CD8-positive, alpha-beta memory T cell (primary cell): ENCODE data around the gene CENPO. TPM values are rescaled to one million over a fixed set of nuclear protein-coding genes. Genes with fewer than 3 reads are reported as not detected.

Experiments
- CTCF ChIA-PET: fragments of 350-600 bp; sonication (Branson Sonifier 250); formaldehyde crosslinking; loops from one replicate; lab custom pipeline; 2021; ENCODE audit warnings: antibody characterized with exemption; lab: Charles Lee
- POLR2A ChIA-PET: fragments of 350-600 bp; sonication (Branson Sonifier 250); formaldehyde crosslinking; loops from one replicate; lab custom pipeline; 2021; ENCODE audit warnings: antibody characterized with exemption; lab: Charles Lee
- DNase-seq, 5 donors: peaks; one replicate each; pipeline versions ENCODE4 v3.0.0 to v3.0.0-alpha.2; 2020 to 2022; ENCODE audit warnings: mixed read lengths in 1 of 5
- H3K27ac ChIP-seq: one replicate; pipeline ENCODE4 v1.7.0; 2013; ENCODE audit warnings: low read depth, mild to moderate bottlenecking, low read length, moderate library complexity
- H3K27me3 ChIP-seq: 2 replicates; pipeline ENCODE4 v1.7.0; 2013; ENCODE audit warnings: low read length, mild to moderate bottlenecking; ENCODE audit not compliant: insufficient read depth, poor library complexity, severe bottlenecking
- H3K36me3 ChIP-seq: 2 replicates; pipeline ENCODE4 v1.7.0; 2013; ENCODE audit warnings: mild to moderate bottlenecking, low read length, moderate library complexity; ENCODE audit not compliant: insufficient read depth
- H3K4me1 ChIP-seq: 2 replicates; pipeline ENCODE4 v1.7.0; 2013; ENCODE audit warnings: mild to moderate bottlenecking, low read length, moderate library complexity; ENCODE audit not compliant: insufficient read depth
- H3K4me3 ChIP-seq: 2 replicates; pipeline ENCODE4 v1.7.0; 2013; ENCODE audit warnings: mild to moderate bottlenecking, low read length
- H3K9me3 ChIP-seq: 2 replicates; pipeline ENCODE4 v1.7.0; 2013; ENCODE audit warnings: mild to moderate bottlenecking, low read length
- H3K27ac Mint-ChIP-seq, 8 donors: one replicate each; pipeline ENCODE4 v1.8.0; 2020 to 2021; ENCODE audit warnings: mixed read lengths in 8 of 8, mild to moderate bottlenecking in 6 of 8, inconsistent platforms in 3 of 8, moderate library complexity in 3 of 8
- H3K27me3 Mint-ChIP-seq, 2 donors: one replicate each; pipeline ENCODE4 v1.8.0; 2020 to 2021; ENCODE audit warnings: mixed read lengths in 2 of 2, mild to moderate bottlenecking in 1 of 2, moderate library complexity in 1 of 2
- H3K36me3 Mint-ChIP-seq, 3 donors: one replicate each; pipeline ENCODE4 v1.8.0; 2020 to 2021; ENCODE audit warnings: mixed read lengths in 3 of 3, inconsistent platforms in 1 of 3, mild to moderate bottlenecking in 1 of 3
- H3K4me1 Mint-ChIP-seq, 3 donors: one replicate each; pipeline ENCODE4 v1.8.0; 2020 to 2021; ENCODE audit warnings: mixed read lengths in 3 of 3, inconsistent platforms in 1 of 3, mild to moderate bottlenecking in 1 of 3
- H3K4me3 Mint-ChIP-seq, 7 donors: one replicate each; pipeline ENCODE4 v1.8.0; 2020 to 2021; ENCODE audit warnings: mixed read lengths in 7 of 7, mild to moderate bottlenecking in 6 of 7, moderate library complexity in 4 of 7, inconsistent platforms in 2 of 7
- H3K9me3 Mint-ChIP-seq, 5 donors: one replicate each; pipeline ENCODE4 v1.8.0; 2020 to 2022; ENCODE audit warnings: mixed read lengths in 5 of 5, mild to moderate bottlenecking in 3 of 5, moderate library complexity in 2 of 5, inconsistent platforms in 1 of 5
- polyA plus RNA-seq: library from polyadenylated mRNA; unstranded; fragments of 300-500 nt; fragmentation: Illumina TruSeq; gene quantifications from one replicate; pipeline ENCODE4 v1.2.3, GENCODE V29; 2021
- total RNA-seq, 2 experiments: library from RNA; stranded (reverse); gene quantifications; one replicate each; pipeline ENCODE4 v1.2.3, GENCODE V29; 2021

The CENPO gene
- total and polyA plus RNA-seq, 3 experiments from 2014 or later: 4.2 to 51.7 (median 43.0) TPM

DNA sequence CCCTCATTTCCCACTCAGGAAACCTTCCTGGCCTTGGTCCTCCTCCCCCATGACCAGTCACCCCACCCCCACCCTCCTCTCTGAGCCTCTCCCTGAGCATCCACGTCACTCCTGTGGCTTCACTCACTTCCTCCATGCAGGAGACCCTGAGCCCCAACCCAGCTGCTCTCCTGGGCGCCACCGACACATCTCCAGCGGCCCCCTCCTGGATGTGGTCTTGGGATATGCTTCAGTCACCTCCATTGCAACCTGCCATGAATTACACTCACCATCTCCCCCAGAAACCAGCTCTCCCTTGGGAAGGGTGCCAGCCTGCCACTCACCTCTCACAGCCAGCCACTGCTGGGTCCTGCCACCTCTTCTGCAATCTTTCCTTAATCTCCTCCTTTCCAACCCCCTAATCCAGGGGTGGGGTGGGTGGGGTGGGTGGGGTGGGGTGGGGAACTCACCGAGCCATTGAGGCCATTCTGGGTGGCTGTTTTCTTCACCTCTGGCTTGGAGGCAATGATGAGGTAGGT is 44.8 kb downstream of the CENPO start:
- H3K36me3 Mint-ChIP-seq: peaks cover 0 to 55% (median 3%) of the 10 kb centered on the region in 3 donors
- H3K27me3 Mint-ChIP-seq: no peaks in the 10 kb centered on the region
- CTCF ChIA-PET: interaction anchor here (1.1 kb wide), 1 partner anchor 11 kb away, joined by 3 read pairs; no protein-coding TSS in a partner anchor
- Histone ChIP-seq H3K9me3 (no peaks in the 10 kb centered on the region), H3K27me3 (no peaks in the 10 kb centered on the region), H3K36me3 (no peaks in the 10 kb centered on the region), H3K4me1 (no peaks in the 10 kb centered on the region), H3K27ac (no peak overlapping the region), H3K4me3 (no peak overlapping the region)
- no peaks in the 10 kb centered on the region for H3K4me1 Mint-ChIP-seq
- H3K4me3 Mint-ChIP-seq: no peak overlapping the region
- POLR2A ChIA-PET: no interaction called here
- no peak for DNase-seq
- H3K27ac Mint-ChIP-seq: no peak overlapping the region
- no peaks in the 10 kb centered on the region for H3K9me3 Mint-ChIP-seq

GRCh38 chr2:24838541-24838940 is 45.3 kb downstream of the CENPO start:
- no peaks in the 10 kb centered on the region for H3K9me3 ChIP-seq
- Mint-ChIP-seq H3K9me3 (no peaks in the 10 kb centered on the region), H3K36me3 (peaks cover 0 to 54% (median 5%) of the 10 kb centered on the region in 3 donors), H3K27ac (no peak overlapping the region), H3K4me3 (no peak overlapping the region), H3K27me3 (no peaks in the 10 kb centered on the region), H3K4me1 (no peaks in the 10 kb centered on the region)
- ChIA-PET CTCF (interaction anchor here (1.1 kb wide), 1 partner anchor 11 kb away, joined by 3 read pairs; no protein-coding TSS in a partner anchor), POLR2A (no interaction called here)
- H3K4me3 ChIP-seq: no peak overlapping the region
- no peak overlapping the region for H3K27ac ChIP-seq
- no peak for DNase-seq
- no peaks in the 10 kb centered on the region for H3K4me1 ChIP-seq
- no peaks in the 10 kb centered on the region for H3K36me3 ChIP-seq
- no peaks in the 10 kb centered on the region for H3K27me3 ChIP-seq

DNA sequence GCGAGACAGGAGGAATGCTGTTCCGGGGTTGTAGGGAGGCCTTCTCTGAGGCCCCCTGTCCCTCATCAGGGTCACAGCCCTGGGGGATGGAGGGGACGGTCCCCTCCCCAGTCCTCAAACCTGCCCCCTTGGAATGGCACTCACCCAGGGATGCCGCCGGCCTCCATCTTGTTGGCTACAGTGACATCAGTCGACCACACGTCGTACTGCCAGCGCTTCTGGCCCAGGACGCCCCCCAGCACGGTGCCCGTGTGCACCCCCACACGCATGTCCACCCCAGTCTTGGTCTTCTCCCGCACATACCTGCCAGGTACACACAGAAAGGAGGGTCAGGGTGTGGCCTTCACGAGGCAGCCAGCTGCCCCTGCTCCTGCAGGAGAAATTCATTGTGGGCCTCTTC is 46.5 kb downstream of the CENPO start:
- POLR2A ChIA-PET: no interaction called here

DNA sequence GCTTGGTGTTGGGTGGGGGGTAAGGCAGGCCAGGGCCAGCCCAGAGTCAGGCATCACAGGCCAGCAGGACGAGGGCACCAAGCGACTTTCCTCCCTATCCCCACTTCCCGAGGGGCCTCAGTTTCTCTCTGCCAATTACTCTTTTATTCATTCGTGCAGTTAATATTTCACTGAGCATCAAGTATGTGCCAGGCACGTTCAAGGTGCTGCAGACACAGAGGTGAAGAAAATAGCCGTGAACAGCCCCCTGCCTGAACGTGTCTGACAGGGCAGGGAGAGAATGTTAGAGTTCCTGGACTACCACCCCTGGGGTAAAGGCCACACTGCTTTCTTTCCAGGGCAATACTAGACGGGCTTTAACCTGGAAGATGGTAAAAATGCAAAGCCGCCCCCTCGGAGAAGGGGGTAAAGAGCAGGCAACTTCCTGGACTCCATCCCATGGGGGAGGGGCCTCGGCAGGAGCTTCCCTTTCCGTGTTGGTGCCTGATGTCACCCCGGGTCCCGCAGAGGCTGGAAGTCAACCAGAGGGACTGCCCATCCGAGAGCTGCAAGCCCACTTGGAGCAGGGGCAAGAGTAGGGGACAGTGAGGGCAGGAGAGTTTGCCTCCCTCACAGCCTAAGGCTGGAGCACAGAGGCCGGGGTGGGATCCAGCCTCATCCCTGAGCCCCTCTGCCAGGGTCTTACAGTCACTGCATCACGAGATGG is 47.1 kb downstream of the CENPO start:
- Histone ChIP-seq H3K36me3 (no peaks in the 10 kb centered on the region), H3K9me3 (no peaks in the 10 kb centered on the region), H3K4me3 (no peak overlapping the region), H3K27ac (no peak overlapping the region), H3K4me1 (no peaks in the 10 kb centered on the region), H3K27me3 (no peaks in the 10 kb centered on the region)
- no peaks in the 10 kb centered on the region for H3K9me3 Mint-ChIP-seq
- no peaks in the 10 kb centered on the region for H3K4me1 Mint-ChIP-seq
- ChIA-PET POLR2A (no interaction called here), CTCF (interaction anchor here (2.4 kb wide), 1 partner anchor 12 kb away, joined by 8 read pairs; no protein-coding TSS in a partner anchor)
- no peak overlapping the region for H3K4me3 Mint-ChIP-seq
- H3K27me3 Mint-ChIP-seq: no peaks in the 10 kb centered on the region
- DNase-seq: no peak
- H3K36me3 Mint-ChIP-seq: peaks cover 0 to 43% (median 5%) of the 10 kb centered on the region in 3 donors
- H3K27ac Mint-ChIP-seq: peak overlapping the region in 1 of 8 donors; percentile 52

More for the DNA sequence above, 46.5 kb downstream of the CENPO start:
- Mint-ChIP-seq H3K36me3 (peaks cover 0 to 48% (median 5%) of the 10 kb centered on the region in 3 donors), H3K27ac (peak overlapping the region in 1 of 8 donors; percentile 75), H3K9me3 (no peaks in the 10 kb centered on the region), H3K4me3 (no peak overlapping the region), H3K4me1 (no peaks in the 10 kb centered on the region), H3K27me3 (no peaks in the 10 kb centered on the region)
- no peak overlapping the region for H3K4me3 ChIP-seq
- CTCF ChIA-PET: interaction anchor here (2.4 kb wide), 1 partner anchor 11 kb away, joined by 8 read pairs; no protein-coding TSS in a partner anchor
- H3K27ac ChIP-seq: no peak overlapping the region
- no peaks in the 10 kb centered on the region for H3K36me3 ChIP-seq
- H3K27me3 ChIP-seq: no peaks in the 10 kb centered on the region
- H3K4me1 ChIP-seq: no peaks in the 10 kb centered on the region
- no peaks in the 10 kb centered on the region for H3K9me3 ChIP-seq
- no peak for DNase-seq

GRCh38 chr2:24840962-24841945 is 48.0 kb downstream of the CENPO start:
- H3K4me3 Mint-ChIP-seq: no peak overlapping the region
- H3K9me3 ChIP-seq: no peaks in the 10 kb centered on the region
- no peaks in the 10 kb centered on the region for H3K9me3 Mint-ChIP-seq
- H3K4me1 ChIP-seq: no peaks in the 10 kb centered on the region
- POLR2A ChIA-PET: no interaction called here
- H3K4me1 Mint-ChIP-seq: no peaks in the 10 kb centered on the region
- CTCF ChIA-PET: interaction anchor here (2.4 kb wide), 1 partner anchor 13 kb away, joined by 8 read pairs; no protein-coding TSS in a partner anchor
- no peak overlapping the region for H3K27ac Mint-ChIP-seq
- peaks cover 0 to 36% (median 5%) of the 10 kb centered on the region in 3 donors for H3K36me3 Mint-ChIP-seq
- H3K36me3 ChIP-seq: no peaks in the 10 kb centered on the region
- no peak overlapping the region for H3K27ac ChIP-seq
- H3K27me3 ChIP-seq: no peaks in the 10 kb centered on the region
- DNase-seq: no peak
- no peaks in the 10 kb centered on the region for H3K27me3 Mint-ChIP-seq
- no peak overlapping the region for H3K4me3 ChIP-seq

GRCh38 chr2:24842081-24843050 is 49.1 kb downstream of the CENPO start:
- Histone ChIP-seq H3K9me3 (no peaks in the 10 kb centered on the region), H3K36me3 (no peaks in the 10 kb centered on the region), H3K4me1 (no peaks in the 10 kb centered on the region), H3K4me3 (no peak overlapping the region), H3K27me3 (no peaks in the 10 kb centered on the region), H3K27ac (no peak overlapping the region)
- no peak overlapping the region for H3K27ac Mint-ChIP-seq
- no peaks in the 10 kb centered on the region for H3K4me1 Mint-ChIP-seq
- ChIA-PET POLR2A (no interaction called here), CTCF (no interaction called here)
- H3K9me3 Mint-ChIP-seq: no peaks in the 10 kb centered on the region
- DNase-seq: no peak
- H3K27me3 Mint-ChIP-seq: no peaks in the 10 kb centered on the region
- H3K4me3 Mint-ChIP-seq: no peak overlapping the region
- peaks cover 0 to 27% (median 5%) of the 10 kb centered on the region in 3 donors for H3K36me3 Mint-ChIP-seq

DNA sequence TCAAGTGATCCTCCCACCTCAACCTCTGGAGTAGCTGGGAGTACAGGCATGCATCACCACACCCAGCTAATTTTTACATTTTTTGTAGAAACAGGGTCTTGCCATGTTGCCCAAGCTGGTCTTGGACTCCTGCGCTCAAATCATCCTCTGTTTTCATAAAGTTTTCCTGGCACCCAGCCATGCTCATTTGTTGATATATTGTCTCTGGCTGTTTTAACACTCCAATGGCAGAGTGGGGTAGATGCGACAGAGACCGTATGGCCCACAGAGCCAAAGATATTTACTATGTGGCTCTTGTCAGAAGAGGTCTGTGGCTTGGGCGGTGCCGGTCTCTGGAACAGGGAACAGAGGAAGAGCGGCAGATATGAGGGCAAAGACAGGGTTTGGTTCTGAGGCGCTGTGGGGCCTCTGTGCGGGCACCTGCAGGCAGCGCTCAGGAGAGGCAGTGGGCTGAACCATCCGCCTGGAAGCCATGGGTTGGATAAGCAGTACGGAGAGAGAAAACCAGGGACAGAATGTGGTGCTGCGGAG is 50.2 kb downstream of the CENPO start:
- Mint-ChIP-seq H3K27ac (peak overlapping the region in 3 of 8 donors; percentile 51 to 86 (median 68)), H3K36me3 (peaks cover 0 to 23% (median 5%) of the 10 kb centered on the region in 3 donors), H3K9me3 (peaks cover 0 to 1% (median 0%) of the 10 kb centered on the region in 5 donors), H3K4me1 (no peaks in the 10 kb centered on the region), H3K4me3 (no peak overlapping the region), H3K27me3 (no peaks in the 10 kb centered on the region)
- Histone ChIP-seq H3K36me3 (no peaks in the 10 kb centered on the region), H3K4me3 (no peak overlapping the region), H3K27me3 (no peaks in the 10 kb centered on the region), H3K4me1 (no peaks in the 10 kb centered on the region), H3K27ac (no peak overlapping the region), H3K9me3 (no peaks in the 10 kb centered on the region)
- DNase-seq: no peak
- POLR2A ChIA-PET: no interaction called here
- CTCF ChIA-PET: no interaction called here
